TTC549 (cell line): Measurements from ENCODE around the gene PSORS1C1.
"Not testable (repeated sequence)": the region's sequence is repeated elsewhere in the genome, so short reads cannot be mapped to it uniquely, and the experiment has no call there.

Experiments
- FAIRE-seq: peaks from 2 replicates; lab custom pipeline; 2012; peaks lifted over from hg19 to GRCh38; lab: Jason Lieb, UNC

The PSORS1C1 gene

GRCh38 chr6:31158863-31159855, 44.6 kb downstream of the PSORS1C1 start:
- no peak for FAIRE-seq

DNA sequence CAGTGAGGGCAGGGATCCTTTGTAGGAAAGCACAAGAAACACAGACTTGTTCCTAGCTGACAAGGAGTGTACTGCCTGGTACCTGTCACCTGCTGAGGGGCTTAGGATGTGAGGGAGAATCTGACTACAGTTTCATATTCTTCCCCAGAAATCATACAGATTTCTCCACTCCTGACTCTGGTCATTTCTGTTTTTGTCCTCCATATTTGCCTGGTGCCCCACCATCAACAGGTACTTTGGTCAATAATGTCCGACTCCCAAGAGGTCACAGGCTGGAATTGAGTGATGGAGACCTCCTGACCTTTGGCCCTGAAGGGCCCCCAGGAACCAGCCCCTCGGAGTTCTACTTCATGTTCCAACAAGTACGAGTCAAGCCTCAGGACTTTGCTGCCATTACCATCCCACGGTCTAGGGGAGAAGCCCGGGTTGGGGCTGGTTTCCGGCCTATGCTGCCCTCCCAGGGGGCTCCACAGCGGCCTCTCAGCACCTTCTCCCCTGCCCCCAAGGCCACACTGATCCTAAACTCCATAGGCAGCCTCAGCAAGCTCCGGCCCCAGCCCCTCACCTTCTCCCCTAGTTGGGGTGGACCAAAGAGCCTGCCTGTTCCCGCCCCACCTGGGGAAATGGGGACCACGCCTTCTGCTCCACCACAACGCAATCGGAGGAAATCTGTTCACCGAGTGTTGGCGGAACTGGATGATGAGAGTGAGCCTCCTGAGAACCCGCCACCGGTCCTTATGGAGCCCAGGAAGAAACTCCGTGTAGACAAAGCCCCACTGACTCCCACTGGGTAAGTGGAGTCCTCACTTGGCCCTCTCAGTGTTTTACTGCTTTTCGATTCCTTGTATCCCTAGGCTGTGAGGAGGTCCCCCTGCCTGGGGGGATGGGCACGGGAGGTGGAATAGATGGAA, 46.9 kb downstream of the PSORS1C1 start:
- no peak for FAIRE-seq

DNA sequence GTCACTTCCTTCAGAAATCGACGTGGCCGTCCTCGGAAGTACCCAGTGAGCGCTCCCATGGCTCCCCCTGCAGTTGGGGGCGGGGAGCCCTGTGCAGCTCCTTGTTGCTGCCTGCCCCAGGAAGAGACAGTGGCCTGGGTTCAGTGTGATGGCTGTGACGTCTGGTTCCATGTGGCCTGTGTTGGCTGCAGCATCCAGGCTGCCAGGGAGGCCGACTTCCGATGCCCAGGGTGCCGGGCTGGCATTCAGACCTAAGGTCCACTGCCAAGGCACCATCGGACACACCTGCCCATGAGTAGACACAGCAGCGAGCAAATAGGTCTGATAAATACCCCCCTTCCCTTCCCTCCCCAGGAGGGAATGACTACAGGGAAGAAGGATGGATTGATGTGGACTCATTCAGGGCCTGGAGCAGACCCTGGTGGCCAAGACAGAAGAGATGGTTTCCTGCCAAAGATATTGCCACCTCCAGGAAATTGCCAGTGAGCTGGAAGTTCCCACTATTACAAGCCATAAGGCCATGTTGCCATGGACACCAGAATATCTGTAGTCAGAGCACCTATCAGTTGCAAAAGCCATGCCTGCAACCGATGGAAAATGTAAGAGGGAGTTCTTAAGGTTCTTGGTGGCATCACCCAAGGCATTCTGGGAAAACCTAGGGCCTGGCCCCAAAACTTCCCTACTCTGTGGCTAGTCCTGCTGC, 48.0 kb downstream of the PSORS1C1 start:
- no peak for FAIRE-seq

- no peak for FAIRE-seq
Measured at GRCh38 chr6:31163922-31164321, 49.3 kb downstream of the PSORS1C1 start.

- FAIRE-seq: not testable (repeated sequence)
Measured at GRCh38 chr6:31164475-31165063, 50.0 kb downstream of the PSORS1C1 start.

DNA sequence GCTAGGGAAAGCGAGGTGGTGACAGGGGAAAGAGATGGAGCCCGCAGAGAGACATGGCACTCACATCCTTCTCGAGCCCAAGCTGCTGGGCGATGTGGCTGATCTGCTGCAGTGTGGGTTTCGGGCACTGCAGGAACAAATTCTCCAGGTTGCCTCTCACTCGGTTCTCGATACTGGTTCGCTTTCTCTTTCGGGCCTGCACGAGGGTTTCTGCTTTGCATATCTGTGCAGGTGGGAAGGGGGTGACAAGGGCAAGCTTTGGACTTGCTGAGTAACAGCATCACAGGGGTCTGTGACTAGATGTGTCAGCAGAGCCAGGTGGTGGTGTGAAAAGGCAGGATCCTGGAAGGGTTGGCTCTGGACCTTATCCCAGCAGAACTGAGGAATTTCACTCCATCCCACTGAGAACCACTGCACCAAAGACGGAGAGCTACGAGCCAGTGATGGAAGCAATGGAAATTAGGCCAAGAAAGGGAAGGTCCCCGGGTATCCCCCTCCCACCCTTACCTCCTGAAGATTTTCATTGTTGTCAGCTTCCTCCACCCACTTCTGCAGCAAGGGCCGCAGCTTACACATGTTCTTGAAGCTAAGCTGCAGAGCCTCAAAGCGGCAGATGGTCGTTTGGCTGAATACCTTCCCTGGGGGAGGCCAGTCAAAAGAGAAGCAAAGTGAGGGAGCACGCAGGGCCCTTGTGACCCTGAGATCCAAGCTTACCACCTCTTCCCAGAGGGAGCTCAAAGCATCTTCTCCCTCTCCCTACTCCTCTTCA, 50.6 kb downstream of the PSORS1C1 start:
- FAIRE-seq: not testable (repeated sequence)

DNA sequence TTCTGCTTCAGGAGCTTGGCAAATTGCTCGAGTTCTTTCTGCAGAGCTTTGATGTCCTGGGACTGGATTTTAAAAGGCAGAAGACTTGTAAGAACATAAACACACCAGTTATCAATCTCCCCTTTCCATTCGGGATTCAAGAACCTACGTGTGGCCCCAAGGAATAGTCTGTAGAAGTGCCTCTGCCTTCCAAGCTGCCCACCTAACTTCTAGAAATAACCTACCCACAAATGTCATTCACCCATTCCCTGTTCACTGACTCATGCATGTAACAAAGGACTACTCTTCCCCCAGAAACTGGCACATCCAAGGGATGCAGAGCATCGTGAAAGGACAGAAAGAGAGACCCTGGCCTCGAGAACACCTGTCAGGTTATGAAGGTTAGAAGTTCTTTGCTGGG, 51.4 kb downstream of the PSORS1C1 start:
- FAIRE-seq: no peak

DNA sequence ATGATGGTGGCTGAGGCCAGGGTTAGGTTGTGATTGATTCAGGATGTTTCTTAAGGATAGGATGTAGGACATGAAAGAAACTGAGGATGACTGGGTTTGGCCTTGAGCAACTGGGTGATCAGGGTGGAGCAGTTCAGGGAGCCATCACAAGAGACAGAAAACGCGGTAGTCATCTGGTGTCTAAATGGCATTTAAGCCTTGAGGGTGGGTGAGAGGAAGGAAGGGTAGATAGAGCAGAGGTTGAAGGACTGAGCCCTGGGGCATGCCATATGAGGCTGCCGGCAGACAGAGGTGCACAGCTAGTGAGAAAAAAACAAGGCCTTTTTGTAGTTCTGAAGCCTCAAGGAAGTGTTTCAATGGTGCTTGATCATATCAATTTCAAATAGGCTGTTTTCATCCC, 54.0 kb downstream of the PSORS1C1 start:
- FAIRE-seq: no peak

DNA sequence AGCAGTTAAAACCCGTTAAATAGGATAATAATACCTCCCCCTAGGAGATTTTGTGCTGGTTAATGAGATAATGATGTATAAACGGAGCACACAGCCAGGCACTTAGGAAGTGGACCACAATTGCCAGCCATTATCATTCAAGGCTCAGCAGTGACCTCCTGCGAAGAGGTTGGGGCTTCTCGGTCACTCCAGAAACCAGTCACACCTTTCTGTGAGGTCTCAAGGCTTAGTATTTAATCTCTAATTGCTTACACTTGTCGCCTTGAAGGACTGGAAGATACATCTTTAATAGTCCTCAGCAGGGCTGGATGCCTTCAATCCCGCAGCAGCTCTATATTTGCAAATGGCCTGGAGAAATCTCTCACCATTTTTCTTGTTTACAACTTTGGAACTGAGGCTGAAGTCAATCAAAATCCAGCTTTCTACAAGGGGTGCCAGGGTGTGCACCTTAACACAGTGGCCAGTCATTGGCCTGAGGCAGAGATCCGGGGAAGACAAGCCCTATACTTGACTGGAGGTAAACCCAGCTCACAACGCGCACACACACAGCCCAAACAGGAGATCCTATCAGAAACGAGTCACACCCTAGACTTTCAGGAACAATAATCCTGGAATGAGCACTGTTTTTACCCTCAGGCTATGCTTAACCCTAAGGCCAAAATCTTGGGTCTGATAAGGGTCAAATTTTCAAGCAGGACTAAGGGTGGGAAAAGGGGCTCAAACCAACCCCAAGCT, 54.7 kb downstream of the PSORS1C1 start:
- FAIRE-seq: no peak

DNA sequence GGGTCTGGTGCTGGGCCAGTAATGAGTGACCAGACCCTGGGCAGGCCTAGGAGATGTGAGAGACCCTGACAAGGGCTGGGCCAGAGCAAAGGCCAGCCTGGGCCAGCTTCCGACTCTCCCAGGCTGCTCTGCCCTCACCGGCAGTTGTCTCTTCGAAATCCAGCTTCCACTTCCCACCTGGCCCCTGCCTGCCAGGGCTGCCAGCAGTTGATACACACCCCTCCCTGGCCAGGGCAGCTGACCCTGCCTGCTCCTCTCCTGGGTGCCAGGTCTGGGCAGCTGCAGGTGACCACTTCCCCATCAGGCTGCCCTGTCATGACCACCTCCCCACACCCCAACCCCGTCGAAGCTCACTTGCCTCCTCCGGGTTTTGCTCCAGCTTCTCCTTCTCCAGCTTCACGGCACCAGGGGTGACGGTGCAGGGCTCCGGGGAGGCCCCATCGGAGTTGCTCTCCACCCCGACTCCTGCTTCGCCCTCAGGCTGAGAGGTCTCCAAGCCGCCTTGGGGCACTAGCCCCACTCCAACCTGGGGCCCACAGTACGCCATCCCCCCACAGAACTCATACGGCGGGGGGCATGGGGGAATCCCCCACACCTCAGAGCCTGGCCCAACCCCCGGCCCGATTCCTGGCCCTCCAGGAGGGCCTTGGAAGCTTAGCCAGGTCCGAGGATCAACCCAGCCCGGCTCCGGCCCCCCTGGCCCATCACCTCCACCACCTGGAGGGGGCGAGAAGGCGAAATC, 55.4 kb downstream of the PSORS1C1 start:
- FAIRE-seq: not testable (repeated sequence)

- FAIRE-seq: no peak
Measured at GRCh38 chr6:31170600-31170881, 55.9 kb downstream of the PSORS1C1 start, which contains the start of gene POU5F1. Gene POU5F1, minus strand, starts transcription at chr6:31170682. Its CDS starts 62 bp downstream, at chr6:31170620.

- no peak for FAIRE-seq
Measured at GRCh38 chr6:31170987-31171671, 56.5 kb downstream of the PSORS1C1 start.

GRCh38 chr6:31171931-31172905, 57.6 kb downstream of the PSORS1C1 start:
- no peak for FAIRE-seq

- FAIRE-seq: no peak
Measured at GRCh38 chr6:31172973-31173384, 58.4 kb downstream of the PSORS1C1 start.

DNA sequence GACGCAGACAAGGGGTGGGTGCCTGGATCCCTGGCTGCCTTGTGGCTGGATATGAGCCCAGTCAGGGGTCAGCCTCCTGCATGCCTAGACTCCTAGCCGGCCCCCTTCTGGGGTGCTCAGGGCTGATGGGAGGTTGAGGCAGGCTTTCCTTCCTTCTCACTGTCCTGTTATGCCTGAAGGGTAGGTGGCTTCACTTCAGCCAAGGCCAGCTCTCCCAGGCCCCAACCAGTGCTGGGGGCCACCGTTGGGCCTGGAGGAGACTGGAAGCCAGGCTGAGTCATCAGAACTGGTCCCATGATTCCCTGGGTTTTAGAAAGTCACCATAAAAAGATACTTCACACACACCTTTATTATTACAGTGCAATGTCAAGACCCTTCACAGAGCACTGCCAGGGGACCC, 58.8 kb downstream of the PSORS1C1 start:
- FAIRE-seq: no peak

GRCh38 chr6:31174378-31174777, 59.8 kb downstream of the PSORS1C1 start:
- FAIRE-seq: no peak

DNA sequence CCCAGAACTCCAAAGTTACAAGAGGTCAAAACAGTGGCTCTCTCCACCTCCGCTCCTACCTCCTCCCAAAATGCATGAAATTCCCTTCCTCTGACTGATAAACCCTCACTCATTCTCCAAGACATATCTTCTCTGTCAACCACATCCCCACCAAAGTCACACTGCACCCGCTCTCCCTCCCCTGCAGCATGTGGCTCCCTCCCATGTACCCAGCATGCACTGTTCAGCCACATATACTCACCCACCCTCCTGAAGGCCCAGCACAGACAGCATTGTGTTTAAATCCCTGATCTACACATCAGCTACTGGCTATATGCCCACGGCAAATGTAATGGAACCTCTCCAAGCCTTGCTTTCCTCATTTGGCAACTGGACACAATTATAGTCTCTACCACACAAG, 61.4 kb downstream of the PSORS1C1 start:
- FAIRE-seq: no peak
